Cardiac muscle cell (in vitro differentiated cells and primary cell): Measurements from ENCODE around the gene NRBF2. TPM values are rescaled to one million over a fixed set of nuclear protein-coding genes. Genes with fewer than 3 reads are reported as not detected.

Experiments used
- DNase-seq, 2 donors: peaks; one replicate each; pipeline versions ENCODE4 v3.0.0 to v3.0.0-alpha.2; 2010 to 2017; ENCODE audit warnings: low read depth in 1 of 2, low spot score in 1 of 2
- H3K27ac ChIP-seq: fragments of 200-600 bp; sonication (generic); 2 replicates; pipeline ENCODE4 v1.5.1; 2016
- H3K27me3 ChIP-seq: fragments of 200-600 bp; sonication (generic); 2 replicates; pipeline ENCODE4 v1.6.0; 2016; ENCODE audit warnings: control low read depth
- H3K36me3 ChIP-seq: fragments of 200-600 bp; sonication (generic); 2 replicates; pipeline ENCODE4 v1.5.1; 2016; ENCODE audit warnings: control low read depth
- H3K4me1 ChIP-seq: fragments of 200-600 bp; sonication (generic); 2 replicates; pipeline ENCODE4 v1.8.1; 2017; ENCODE audit warnings: low read depth, mild to moderate bottlenecking, mixed run types
- H3K4me3 ChIP-seq: fragments of 200-600 bp; sonication (generic); 2 replicates; pipeline ENCODE4 v1.5.1; 2016; ENCODE audit warnings: mild to moderate bottlenecking
- H3K9me3 ChIP-seq: fragments of 200-600 bp; sonication (generic); 2 replicates; pipeline ENCODE4 v1.5.1; 2017; ENCODE audit warnings: low read depth, mild to moderate bottlenecking, control low read depth
- CTCF ChIP-seq: IDR thresholded peaks from 2 replicates; pipeline ENCODE4 v1.5.1; 2012; ENCODE audit warnings: low read depth, mild to moderate bottlenecking, low read length
- polyA plus RNA-seq: library from polyadenylated mRNA; unstranded; fragments of >200 nt; fragmentation: Nextera tagmentation; extraction: Ambion mirVana; gene quantifications from 2 replicates; pipeline ENCODE4 v1.2.1, GENCODE V29; 2016
- total RNA-seq: library from RNA; depleted of rRNA; stranded (reverse); fragments of >200 nt; gene quantifications from 2 replicates; pipeline ENCODE4 v1.2.3, GENCODE V29; 2016

The NRBF2 gene
- total and polyA plus RNA-seq, 2 experiments from 2014 or later: 16.4 to 25.2 TPM

- no peaks in the 10 kb centered on the region for H3K36me3 ChIP-seq
- no peaks in the 10 kb centered on the region for H3K27me3 ChIP-seq
- peak; percentile 31 to 98 for DNase-seq
- no peak overlapping the region for H3K27ac ChIP-seq
- TF ChIP-seq CTCF: peak; percentile 10
- H3K4me1 ChIP-seq: no peaks in the 10 kb centered on the region
- no peaks in the 10 kb centered on the region for H3K9me3 ChIP-seq
- H3K4me3 ChIP-seq: no peak overlapping the region
Measured at GRCh38 chr10:63115732-63116383, 17.3 kb upstream of the NRBF2 start.

- Histone ChIP-seq H3K4me1 (no peaks in the 10 kb centered on the region), H3K27ac (no peak overlapping the region), H3K36me3 (no peaks in the 10 kb centered on the region), H3K4me3 (no peak overlapping the region), H3K27me3 (no peaks in the 10 kb centered on the region), H3K9me3 (no peaks in the 10 kb centered on the region)
- TF ChIP-seq CTCF: no peak
- DNase-seq: no peak
Measured at GRCh38 chr10:63116452-63117072, 16.6 kb upstream of the NRBF2 start.

GRCh38 chr10:63119041-63119440, 14.1 kb upstream of the NRBF2 start:
- no peak for TF ChIP-seq CTCF
- H3K27me3 ChIP-seq: no peaks in the 10 kb centered on the region
- no peak for DNase-seq
- no peaks in the 10 kb centered on the region for H3K36me3 ChIP-seq
- no peak overlapping the region for H3K4me3 ChIP-seq
- no peak overlapping the region for H3K27ac ChIP-seq
- no peaks in the 10 kb centered on the region for H3K4me1 ChIP-seq
- no peaks in the 10 kb centered on the region for H3K9me3 ChIP-seq

- no peaks in the 10 kb centered on the region for H3K4me1 ChIP-seq
- H3K27ac ChIP-seq: no peak overlapping the region
- DNase-seq: peak in 1 of 2 donors; percentile 90
- TF ChIP-seq CTCF: no peak
- no peaks in the 10 kb centered on the region for H3K9me3 ChIP-seq
- H3K4me3 ChIP-seq: no peak overlapping the region
- no peaks in the 10 kb centered on the region for H3K36me3 ChIP-seq
- H3K27me3 ChIP-seq: no peaks in the 10 kb centered on the region
Measured at GRCh38 chr10:63120554-63120953, 12.6 kb upstream of the NRBF2 start.

GRCh38 chr10:63123727-63124362, 9.3 kb upstream of the NRBF2 start:
- Histone ChIP-seq H3K27me3 (no peaks in the 10 kb centered on the region), H3K27ac (no peak overlapping the region), H3K4me3 (no peak overlapping the region), H3K36me3 (no peaks in the 10 kb centered on the region), H3K4me1 (no peaks in the 10 kb centered on the region), H3K9me3 (no peaks in the 10 kb centered on the region)
- DNase-seq: peak in 1 of 2 donors; percentile 72
- TF ChIP-seq CTCF: no peak
